ENCODE data around the gene DLGAP1.

- TF ChIP-seq, protein P1, sequence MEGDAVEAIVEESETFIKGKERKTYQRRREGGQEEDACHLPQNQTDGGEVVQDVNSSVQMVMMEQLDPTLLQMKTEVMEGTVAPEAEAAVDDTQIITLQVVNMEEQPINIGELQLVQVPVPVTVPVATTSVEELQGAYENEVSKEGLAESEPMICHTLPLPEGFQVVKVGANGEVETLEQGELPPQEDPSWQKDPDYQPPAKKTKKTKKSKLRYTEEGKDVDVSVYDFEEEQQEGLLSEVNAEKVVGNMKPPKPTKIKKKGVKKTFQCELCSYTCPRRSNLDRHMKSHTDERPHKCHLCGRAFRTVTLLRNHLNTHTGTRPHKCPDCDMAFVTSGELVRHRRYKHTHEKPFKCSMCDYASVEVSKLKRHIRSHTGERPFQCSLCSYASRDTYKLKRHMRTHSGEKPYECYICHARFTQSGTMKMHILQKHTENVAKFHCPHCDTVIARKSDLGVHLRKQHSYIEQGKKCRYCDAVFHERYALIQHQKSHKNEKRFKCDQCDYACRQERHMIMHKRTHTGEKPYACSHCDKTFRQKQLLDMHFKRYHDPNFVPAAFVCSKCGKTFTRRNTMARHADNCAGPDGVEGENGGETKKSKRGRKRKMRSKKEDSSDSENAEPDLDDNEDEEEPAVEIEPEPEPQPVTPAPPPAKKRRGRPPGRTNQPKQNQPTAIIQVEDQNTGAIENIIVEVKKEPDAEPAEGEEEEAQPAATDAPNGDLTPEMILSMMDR (conservative IDR thresholded peaks at IDR 0.05 in 1 of 2, IDR thresholded peaks at IDR 0.05 in 1 of 2; ENCODE audit: extremely low read depth in 1 of 2, insufficient read depth in 1 of 2, low read depth in 1 of 2, low read length in 2 of 2), result no peak
- no peak for TF ChIP-seq EZH2 (IDR thresholded peaks at IDR 0.05; ENCODE audit: borderline replicate concordance, low read length)
Measured at GRCh38 chr18:4400911-4401310, 54.2 kb downstream of the DLGAP1 start.
